Forelimb muscle (tissue), 1 donor: ENCODE data around the gene DIPK1C. TPM values are rescaled to one million over a fixed set of nuclear protein-coding genes. Genes with fewer than 3 reads are reported as not detected.

ENCODE experiments used
- DNase-seq: peaks from one replicate; pipeline ENCODE4 v3.0.0-alpha.2; 2013; ENCODE audit warnings: low read depth
- polyA plus RNA-seq: library from polyadenylated mRNA; unstranded; fragments of 120-200 nt; gene quantifications from one replicate; pipeline ENCODE4 v1.2.1, GENCODE V29; 2013; ENCODE audit not compliant: insufficient read length

Gene DIPK1C
- polyA plus RNA-seq, 1 donor, result 12.8 TPM

DNA sequence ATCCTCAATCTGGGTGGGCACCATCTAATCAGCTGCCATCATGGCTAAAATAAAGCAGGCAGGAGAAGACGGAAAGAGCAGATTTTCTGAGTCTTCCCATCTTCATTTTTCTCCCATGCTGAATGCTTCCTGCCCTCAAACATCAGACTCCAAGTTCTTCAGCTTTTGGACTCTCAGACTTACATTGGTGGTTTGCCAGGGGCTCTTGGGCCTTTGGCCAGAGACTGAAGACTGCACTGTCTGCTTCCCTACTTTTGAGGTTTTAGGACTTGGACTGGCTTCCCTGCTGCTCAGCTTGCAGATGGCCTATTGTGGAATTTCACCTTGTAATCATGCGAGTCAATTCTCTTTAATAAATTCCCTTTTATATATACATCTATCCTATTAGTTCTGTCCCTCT lies 36.6 kb downstream of the DIPK1C start:
- no peak for DNase-seq

GRCh38 chr18:74419761-74420160 lies 37.3 kb downstream of the DIPK1C start:
- DNase-seq, result no peak

- no peak for DNase-seq
Measured at GRCh38 chr18:74418023-74418422, 39.1 kb downstream of the DIPK1C start.

GRCh38 chr18:74416124-74416523 lies 41.0 kb downstream of the DIPK1C start:
- DNase-seq, result no peak

DNA sequence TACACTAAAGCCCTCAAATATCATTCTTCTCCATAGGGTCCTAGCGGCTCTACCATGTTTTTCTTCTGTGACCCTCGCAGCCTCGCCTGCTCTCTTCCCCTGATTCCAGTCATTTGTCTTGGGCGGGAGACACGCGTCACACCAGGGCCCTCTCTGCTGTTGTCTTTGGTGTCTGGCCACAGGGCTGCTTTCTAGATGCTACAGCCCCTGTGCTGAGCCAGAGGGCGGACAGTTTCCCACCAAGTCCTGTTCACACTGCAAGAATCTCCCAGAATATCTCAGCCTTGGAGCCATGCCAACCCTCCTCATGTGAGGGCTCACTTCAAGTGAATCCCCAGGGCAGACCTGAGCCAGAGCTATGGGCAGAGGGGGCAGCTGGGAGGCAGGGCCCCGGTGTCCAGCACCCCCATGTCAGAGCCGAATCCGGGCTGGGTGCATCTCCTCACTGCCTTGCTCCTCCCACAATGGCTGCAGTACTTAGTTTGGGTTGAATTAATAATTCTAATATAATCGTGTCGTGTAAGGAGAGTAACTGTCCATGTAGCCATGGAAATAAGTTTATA lies 42.1 kb downstream of the DIPK1C start:
- no peak for DNase-seq

DNA sequence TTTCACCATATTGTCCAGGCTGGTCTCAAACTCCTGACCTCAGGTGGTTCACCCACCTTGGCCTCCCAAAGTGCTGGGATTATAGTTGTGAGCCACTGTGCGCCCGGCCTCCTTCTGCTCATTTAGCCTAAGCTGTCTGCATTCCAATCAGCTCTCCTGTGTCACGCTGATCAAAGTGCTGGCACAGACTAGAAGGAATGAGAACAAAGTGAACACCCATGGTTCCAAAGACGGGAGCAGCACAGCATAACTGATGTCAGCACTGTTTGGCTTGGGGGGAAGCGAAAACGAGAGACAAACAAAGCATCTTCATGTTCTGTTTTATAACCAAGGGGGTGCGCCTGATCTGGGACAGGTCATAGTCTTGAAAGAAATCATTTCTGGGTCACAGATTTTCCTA lies 43.3 kb downstream of the DIPK1C start:
- DNase-seq, result no peak

DNA sequence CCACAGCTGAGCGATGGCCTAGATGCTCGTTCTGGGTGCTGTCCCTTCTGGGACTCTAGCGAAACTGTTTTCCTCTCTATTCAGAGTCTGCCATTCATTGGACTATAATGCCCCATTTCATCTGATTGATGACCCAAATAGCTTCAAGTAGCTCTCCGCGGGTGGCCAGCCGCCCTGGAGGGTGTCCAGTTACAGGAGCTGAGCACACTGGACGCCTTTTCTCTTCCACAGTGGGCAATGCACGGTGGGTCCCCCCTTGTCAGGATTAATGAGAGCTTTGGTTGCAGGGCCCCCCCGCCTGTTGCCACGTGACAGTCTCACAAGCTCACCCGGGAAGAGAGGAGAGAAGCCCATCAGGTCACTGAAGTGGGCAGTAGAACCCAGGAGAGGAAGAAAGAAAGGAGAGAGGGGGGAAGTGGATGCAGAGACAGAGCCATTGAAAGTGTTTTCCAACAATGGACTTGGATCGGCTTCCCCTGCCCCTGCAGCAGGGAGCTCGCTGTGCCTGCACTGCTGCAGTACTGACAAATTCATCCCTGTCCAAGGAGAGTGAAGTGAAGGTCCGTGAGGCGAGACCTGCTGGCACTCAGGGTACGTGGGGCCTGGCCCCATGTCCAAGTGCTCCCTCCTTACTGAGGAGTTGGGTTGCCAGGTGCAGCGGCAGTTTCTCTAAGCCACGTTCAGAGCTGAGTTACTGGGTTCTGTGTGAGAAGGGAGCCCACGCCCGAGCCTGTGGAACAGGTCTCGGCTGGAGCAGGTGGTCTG lies 44.8 kb downstream of the DIPK1C start:
- no peak for DNase-seq

DNA sequence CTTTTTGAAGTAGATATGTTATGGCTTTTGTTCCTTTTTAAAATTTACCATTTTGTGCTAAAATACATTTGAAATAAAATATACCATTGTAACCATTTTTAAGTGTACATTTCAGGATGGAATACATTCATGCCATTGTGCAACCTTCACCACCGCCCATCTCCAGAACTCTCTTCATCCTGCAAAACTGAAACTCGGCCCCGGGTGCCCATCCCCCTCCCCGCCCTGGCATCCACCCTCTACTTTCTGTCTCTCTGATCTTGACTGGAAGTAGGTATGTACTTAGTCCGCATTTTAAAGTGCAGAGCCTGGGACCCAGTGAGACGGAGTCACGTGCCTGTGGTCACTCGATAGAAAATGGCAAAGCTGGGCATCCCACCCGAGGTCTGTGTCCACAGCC lies 45.6 kb downstream of the DIPK1C start:
- no peak for DNase-seq

- DNase-seq, result no peak
Measured at GRCh38 chr18:74410441-74410992, 46.6 kb downstream of the DIPK1C start.

DNA sequence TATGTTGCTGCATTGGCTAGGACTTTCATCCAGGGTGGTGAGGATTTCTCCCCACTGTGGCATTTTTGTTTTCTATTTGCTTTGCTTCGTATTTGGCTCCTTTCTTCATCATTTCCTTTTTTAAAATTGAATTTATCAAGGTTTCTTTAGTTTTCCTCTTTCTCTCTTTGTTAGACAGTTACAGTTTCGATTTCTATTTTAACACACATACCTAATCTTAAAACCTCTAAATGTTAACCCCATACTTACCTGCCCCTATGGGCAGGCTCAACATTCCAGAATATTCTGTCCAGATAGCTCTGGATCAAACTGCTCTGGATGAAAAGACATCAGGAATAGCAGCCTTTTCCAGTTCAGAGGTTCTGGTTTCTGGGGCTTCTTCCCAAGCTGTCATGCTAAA lies 49.2 kb downstream of the DIPK1C start:
- DNase-seq, result no peak

DNA sequence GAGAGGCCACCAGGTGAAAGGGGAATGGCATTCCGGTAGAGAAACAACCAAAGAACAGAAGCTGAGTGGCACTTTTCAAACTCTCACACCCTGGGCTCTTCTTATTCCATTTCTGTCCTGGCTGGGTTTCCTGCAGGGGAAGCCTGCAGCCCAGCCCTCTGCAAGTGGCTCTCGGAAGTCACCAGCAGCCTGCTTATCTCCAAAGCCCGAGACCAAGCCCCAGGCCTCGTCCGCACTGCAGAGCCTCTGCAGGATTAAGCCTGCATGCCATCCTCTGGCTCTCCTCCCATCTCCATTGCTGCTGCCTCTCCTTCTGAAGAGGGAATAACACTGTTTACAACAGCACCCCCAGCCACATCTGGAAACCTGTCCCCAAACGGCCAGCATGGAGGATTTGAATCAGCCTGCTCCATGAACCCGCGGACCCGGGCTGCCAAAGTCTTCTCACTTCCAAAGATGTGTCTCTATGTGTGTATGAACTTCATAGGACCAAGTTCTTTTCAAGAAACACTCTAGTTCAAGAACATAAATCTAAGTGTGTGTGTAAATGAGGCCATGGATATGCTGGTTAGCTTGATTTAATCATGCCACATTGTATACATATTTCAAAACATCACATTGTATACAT lies 54.2 kb downstream of the DIPK1C start:
- no peak for DNase-seq

- peak; percentile 59 for DNase-seq
Measured at GRCh38 chr18:74400813-74401212, 56.3 kb downstream of the DIPK1C start.

DNA sequence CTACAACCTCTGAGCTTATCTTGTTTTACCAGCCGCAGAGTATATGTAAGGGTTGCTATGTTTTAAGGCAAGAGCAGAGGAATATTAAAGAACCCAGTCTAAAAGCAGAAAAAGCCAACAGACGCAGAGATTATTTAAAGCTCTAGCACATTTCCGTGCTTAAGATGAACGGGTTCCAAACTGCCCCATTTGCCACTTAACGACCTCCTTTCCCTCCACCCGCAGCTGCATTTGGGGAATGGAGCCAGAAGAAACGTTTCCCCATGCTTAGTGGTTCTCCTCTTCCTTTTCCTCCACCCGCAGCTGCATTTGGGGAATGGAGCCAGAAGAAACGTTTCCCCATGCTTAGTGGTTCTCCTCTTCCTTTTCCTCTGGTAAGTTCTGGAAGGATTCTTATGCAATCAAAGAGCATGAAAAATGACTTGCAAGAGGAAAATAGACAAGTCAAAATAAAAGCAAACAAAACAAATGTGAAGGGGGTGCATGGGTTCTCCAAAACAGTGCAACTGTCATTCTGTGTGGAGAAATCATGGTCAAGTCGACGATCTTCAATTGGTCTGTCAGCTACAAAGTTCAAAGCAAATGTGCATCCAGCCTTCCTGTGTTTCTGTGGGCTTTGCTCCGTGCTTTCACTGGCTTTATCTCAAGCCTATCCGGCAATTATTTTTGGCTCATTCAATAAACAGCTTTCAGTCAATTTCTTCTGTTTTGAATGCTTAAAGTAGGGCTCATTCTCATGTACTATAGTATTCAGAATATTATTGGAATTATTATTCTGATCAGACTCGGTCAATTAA lies 57.8 kb downstream of the DIPK1C start:
- no peak for DNase-seq

DNA sequence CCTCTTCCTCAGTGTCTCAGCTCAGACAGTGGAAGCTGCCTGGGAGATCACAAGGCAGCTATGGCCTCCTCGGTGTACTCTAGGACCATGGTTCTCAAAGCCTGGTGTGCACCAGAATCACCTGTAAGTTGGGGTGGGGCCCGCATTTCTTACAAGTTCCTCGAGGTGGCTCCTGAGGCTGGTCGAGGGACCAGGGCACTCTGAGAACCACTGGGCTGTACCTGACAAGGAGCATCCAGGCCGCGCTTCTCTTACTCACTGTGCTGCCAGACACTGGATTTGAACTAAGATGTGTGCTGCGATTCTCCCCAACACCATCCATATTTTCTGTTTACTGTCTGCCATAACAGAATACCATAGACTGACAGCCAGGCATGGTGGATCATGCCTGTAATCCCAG lies 59.5 kb downstream of the DIPK1C start:
- DNase-seq, result no peak

GRCh38 chr18:74396171-74397169 lies 60.6 kb downstream of the DIPK1C start:
- DNase-seq, result peak; percentile 78

DNA sequence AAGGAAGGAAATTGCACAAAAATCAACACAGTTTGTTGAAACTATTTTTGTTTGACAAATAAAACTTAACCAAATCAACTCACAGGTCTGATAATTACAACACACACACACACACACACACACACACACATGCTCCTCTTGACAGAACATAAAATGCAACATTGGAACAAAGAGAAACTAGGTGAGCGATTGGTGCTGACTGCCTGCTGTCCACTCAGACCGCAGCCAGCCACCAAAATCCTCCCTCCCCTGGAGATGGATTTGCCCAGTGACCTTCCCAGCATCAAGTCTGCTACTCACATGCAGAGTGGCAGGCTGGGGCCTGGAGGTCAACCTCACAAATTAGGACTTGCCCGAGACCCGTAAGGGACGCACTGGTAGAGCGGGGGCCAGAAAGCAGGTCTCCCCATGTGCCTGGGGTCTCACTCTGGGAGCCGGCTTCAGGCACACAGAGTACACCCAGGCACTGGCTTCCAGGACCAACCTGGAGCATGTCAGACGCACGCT lies 61.4 kb downstream of the DIPK1C start:
- DNase-seq, result no peak

- no peak for DNase-seq
Measured at GRCh38 chr18:74395006-74395405, 62.1 kb downstream of the DIPK1C start.

- no peak for DNase-seq
Measured at GRCh38 chr18:74392323-74392722, 64.8 kb downstream of the DIPK1C start.

- DNase-seq, result no peak
Measured at GRCh38 chr18:74390900-74391299, 66.2 kb downstream of the DIPK1C start.

GRCh38 chr18:74389991-74390390 lies 67.1 kb downstream of the DIPK1C start:
- no peak for DNase-seq
